WI38 (cell line): ENCODE results near the gene CDC26.

Experiments used
- H3K4me3 ChIP-seq: 2 replicates; pipeline ENCODE4 v1.5.1; 2011; ENCODE audit warnings: low read depth, mild to moderate bottlenecking, control low read depth, low read length
- TF ChIP-seq, protein P1 (sequence below): IDR thresholded peaks from 2 replicates; pipeline ENCODE4 v1.5.1; 2012; ENCODE audit warnings: low read depth, mild to moderate bottlenecking, control low read depth, low read length

CDC26 gene

DNA sequence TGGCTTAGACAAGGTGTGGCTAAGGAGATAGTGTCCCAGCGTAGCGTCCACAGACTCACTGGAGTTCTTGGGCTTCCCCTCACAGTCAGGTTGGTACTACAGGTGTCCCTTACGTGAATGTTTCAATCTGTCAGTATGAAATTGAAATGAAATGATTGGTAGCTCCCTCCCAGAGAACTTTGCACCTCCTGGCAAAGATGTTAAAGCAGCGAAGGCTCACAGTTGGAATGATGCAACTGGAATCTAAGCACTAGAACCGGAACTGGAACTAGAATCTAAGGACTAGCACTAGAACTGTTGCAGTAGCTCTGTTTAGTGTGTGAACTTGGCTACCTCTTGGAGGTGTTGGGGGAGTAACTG is 52.9 kb downstream of the CDC26 start:
- H3K4me3 ChIP-seq = peak overlapping the region; percentile 95
- TF ChIP-seq, protein P1, sequence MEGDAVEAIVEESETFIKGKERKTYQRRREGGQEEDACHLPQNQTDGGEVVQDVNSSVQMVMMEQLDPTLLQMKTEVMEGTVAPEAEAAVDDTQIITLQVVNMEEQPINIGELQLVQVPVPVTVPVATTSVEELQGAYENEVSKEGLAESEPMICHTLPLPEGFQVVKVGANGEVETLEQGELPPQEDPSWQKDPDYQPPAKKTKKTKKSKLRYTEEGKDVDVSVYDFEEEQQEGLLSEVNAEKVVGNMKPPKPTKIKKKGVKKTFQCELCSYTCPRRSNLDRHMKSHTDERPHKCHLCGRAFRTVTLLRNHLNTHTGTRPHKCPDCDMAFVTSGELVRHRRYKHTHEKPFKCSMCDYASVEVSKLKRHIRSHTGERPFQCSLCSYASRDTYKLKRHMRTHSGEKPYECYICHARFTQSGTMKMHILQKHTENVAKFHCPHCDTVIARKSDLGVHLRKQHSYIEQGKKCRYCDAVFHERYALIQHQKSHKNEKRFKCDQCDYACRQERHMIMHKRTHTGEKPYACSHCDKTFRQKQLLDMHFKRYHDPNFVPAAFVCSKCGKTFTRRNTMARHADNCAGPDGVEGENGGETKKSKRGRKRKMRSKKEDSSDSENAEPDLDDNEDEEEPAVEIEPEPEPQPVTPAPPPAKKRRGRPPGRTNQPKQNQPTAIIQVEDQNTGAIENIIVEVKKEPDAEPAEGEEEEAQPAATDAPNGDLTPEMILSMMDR = no peak

DNA sequence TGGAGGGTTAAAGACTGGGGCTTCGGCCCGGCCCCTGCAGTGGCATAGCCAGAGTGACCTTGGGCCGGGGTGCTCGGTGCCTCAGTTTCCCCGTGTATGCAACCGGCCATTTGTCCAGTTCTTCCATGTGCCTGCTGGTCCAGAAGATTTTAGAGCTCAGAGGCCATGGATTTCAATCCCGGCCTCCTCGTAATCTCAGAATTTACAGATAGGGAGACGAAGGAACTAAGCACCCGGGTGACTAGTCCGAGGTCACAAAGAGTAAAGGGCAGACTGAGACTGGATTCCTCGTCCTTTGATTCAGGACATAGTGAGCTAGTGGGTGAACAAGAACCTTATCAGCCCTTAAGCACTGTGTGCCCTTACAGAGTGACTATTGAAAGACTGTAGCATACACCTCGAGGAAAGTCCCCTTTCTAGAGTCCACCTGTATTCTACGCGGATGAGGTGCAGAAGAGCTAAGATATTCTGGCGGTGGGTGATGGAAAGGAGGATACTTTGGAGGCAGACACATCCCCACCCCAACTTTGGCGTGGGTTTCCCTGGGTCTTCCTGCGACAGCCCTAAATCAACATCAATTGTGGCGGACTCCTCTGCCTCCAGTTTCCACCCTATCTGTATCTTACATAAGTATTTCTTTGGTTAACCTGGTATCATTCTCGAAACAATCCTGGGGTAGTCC is 53.4 kb downstream of the CDC26 start:
- TF ChIP-seq, protein P1 = no peak
- H3K4me3 ChIP-seq = peak overlapping the region; percentile 95

DNA sequence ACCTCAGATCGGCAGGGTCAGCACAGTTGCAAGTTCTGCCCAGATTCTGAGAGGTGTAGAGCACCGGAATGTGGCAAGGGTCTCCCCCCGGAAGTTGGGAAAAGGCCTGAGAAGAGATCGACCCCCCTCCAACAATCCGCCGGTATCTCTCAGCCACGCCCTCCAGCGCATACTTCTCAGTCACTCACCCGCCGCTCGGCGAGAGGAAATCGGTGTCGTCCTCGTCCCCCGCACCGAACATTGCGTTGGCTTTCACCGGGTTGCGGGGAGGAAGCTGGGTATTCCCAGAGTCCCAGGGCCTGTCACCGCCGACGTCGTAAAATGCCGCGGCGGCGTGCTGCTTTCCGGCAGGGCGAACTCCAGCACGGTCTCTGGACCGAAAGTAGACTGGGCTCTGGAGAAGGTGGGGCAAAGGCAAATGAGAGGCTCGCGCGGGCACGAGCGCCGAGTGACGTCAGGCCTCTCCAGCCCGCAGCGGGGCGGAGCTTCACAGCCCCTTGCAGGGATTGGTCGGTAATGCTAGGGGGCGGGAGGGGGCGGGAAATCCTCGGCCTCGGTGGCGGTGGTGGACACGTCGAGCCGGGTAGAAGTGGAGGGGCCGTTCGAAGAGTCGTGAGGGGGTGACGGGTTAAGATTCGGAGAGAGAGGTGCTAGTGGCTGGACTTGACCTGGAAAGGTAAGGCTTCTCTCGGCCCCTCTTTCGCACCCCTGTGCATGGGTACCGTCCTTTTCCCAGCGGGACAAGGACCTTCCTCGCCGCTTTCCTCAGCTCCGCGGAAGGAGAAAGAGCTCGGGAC is 54.2 kb downstream of the CDC26 start, which contains the start of the genes FKBP15 and SLC31A1:
Gene FKBP15 (minus strand): TSS at position 275 of the 797 bp plus-strand sequence. CDS start 34 bp downstream, at position 241.
Gene SLC31A1 (plus strand): TSS at position 542 of the 797 bp plus-strand sequence. CDS start 34,605 bp downstream, outside the sequence.
- TF ChIP-seq, protein P1 = no peak
- H3K4me3 ChIP-seq = peak within 1 kb of the TSS; percentile 95

DNA sequence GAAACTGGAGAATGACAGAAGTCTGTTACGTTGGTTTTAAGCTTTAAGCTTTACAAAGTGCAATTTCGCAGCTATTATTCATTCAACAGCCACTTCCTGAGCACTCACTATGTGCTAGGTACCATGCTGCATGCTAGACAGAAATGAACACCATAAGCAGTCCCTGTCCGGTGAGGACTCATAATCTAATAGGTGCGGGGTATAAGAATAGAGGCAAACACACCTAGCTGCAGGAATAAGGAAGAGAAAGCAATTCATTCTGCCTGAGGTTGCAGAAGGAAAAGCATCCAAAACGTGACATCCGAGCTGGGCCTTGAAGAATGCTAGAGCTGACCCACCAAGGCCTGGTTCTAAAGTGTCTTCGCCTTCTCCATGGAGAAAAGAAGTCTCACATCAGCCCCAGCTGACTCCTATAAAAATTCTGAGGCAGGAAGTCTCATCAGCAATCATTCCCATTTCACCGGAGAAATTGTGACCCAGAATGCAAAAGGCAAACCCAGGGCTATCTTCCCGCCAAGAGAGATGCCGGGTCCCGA is 54.8 kb downstream of the CDC26 start:
- peak overlapping the region; percentile 95 for H3K4me3 ChIP-seq
- TF ChIP-seq, protein P1 = no peak

DNA sequence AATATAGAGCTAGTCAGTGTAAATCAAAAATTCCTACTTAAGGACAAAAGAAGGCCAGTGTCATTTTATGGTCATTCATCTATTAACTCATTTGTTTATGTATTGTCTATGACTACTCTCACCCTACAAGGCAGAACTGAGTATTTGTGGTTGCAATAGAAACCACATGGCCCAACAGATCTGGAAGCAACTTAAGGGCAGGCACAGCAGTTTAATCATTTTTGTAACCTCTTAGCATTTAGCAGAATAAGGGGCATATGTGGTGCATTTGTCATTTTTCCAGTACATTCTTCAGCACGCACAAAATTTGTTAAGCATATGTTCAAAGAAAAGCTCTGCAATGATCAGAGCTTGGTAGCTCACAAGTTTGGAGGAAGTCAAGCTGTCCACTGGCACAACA is 55.4 kb downstream of the CDC26 start:
- H3K4me3 ChIP-seq = peak overlapping the region; percentile 95
- TF ChIP-seq, protein P1 = no peak

DNA sequence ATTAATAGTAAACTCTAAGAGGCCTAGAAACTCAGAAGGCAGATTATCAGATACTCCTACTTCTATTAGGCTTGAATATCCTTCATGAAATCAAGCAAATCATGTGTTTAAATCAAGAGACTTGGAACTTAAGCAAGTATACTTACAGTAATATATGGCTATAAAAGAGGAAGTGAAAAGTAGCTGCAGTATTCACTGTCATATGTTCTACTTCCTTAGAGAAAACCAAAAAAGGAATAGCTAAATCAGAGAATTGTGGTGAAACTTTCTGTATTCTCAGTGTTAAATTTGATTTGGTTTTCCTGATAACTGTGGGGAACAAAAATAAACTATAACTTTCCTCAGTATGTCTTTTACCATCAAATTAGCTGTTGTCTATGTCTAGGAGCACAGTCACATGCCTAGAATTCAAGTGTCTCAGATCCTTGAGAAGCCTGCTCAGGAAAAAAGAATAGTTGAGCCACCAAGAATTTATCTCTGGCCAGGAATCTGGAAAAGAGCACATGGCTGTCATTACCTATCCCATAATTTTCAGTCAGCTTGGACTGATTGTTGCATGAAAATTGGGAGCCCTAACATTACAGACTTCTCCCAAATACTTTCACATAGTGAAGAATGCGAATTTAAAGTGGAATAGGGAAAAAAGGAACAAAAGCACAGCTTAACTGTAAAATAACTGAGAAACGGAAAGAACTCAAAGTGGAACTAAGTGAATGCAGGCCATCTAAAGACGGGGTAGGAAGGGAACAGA is 56.0 kb downstream of the CDC26 start:
- TF ChIP-seq, protein P1 = no peak
- H3K4me3 ChIP-seq = no peak overlapping the region
